GM18873 (cell line): ENCODE measurements around the gene RPL11.
"Not testable (repeated sequence)": the region's sequence is repeated elsewhere in the genome, so short reads cannot be mapped to it uniquely, and the experiment has no call there.

ENCODE experiments used
- ATAC-seq: cut with Tn5 transposase; IDR thresholded peaks from one replicate; pipeline ENCODE4 v1.9.1; 2021; ENCODE audit warnings: mild to moderate bottlenecking, moderate library complexity, moderate number of reproducible peaks; ENCODE audit not compliant: unreplicated experiment, low FRiP score

Gene RPL11

GRCh38 chr1:23727362-23727811, 35.8 kb downstream of the RPL11 start:
- ATAC-seq, result no peak

- no peak for ATAC-seq
Observed at GRCh38 chr1:23732363-23733224, 41.0 kb downstream of the RPL11 start.

GRCh38 chr1:23733281-23733680, 41.7 kb downstream of the RPL11 start:
- ATAC-seq, result not testable (repeated sequence)

- no peak for ATAC-seq
Observed at GRCh38 chr1:23736437-23737134, 45.0 kb downstream of the RPL11 start.

- no peak for ATAC-seq
Observed at GRCh38 chr1:23741609-23742008, 50.0 kb downstream of the RPL11 start.

GRCh38 chr1:23742670-23743286, 51.2 kb downstream of the RPL11 start:
- ATAC-seq, result peak; percentile 25

- ATAC-seq, result peak; percentile 61
Observed at GRCh38 chr1:23743287-23744152, 51.9 kb downstream of the RPL11 start, which contains the start of gene ELOA. ELOA (plus strand) TSS chr1:23743471; CDS start chr1:23743504, 33 bp downstream.

- ATAC-seq, result no peak
Observed at GRCh38 chr1:23745515-23745914, 53.9 kb downstream of the RPL11 start.
